AG04450 (cell line): ENCODE results near the gene SUPT20H. TPM values are rescaled to one million over a fixed set of nuclear protein-coding genes. Genes with fewer than 3 reads are reported as not detected.

Source experiments
- CTCF ChIA-PET: fragments of 300-600, 350-600 bp; formaldehyde crosslinking; extraction: SDS; loops from one replicate; lab custom pipeline; 2022; ENCODE audit warnings: antibody characterized with exemption, inconsistent platforms; lab: Charles Lee
- POLR2A ChIA-PET: fragments of 350-600 bp; formaldehyde crosslinking; extraction: SDS; loops from one replicate; lab custom pipeline; 2021; ENCODE audit warnings: antibody characterized with exemption, inconsistent platforms; lab: Yijun Ruan, JAX
- DNase-seq: peaks from one replicate; pipeline ENCODE4 v3.0.0-alpha.2; 2011; ENCODE audit warnings: low read depth, low spot score
- H3K27ac ChIP-seq: one replicate; pipeline ENCODE4 v1.5.1; 2012; ENCODE audit warnings: low read depth, low read length, control low read depth
- H3K27me3 ChIP-seq: one replicate; pipeline ENCODE4 v1.6.0; 2012; ENCODE audit warnings: low read length; ENCODE audit not compliant: control insufficient read depth, insufficient read depth
- H3K4me3 ChIP-seq: 2 replicates; pipeline ENCODE4 v1.5.1; 2011; ENCODE audit warnings: mild to moderate bottlenecking, low read depth, low read length, control low read depth
- H3K9me3 ChIP-seq: 2 replicates; pipeline ENCODE4 v1.5.1; 2012; ENCODE audit warnings: low read length; ENCODE audit not compliant: control insufficient read depth, insufficient read depth
- polyA minus RNA-seq: library from RNA; depleted of rRNA, polyadenylated mRNA; stranded (reverse); fragments of >200 nt; gene quantifications from 2 replicates; pipeline ENCODE4 v1.2.3, GENCODE V29; 2011; rRNA and poly(A)+ RNA removed
- polyA plus RNA-seq: library from polyadenylated mRNA; depleted of rRNA; stranded (reverse); fragments of >200 nt; gene quantifications from 2 replicates; pipeline ENCODE4 v1.2.3, GENCODE V29; 2011; rRNA removed
- TF ChIP-seq, protein P1 (sequence below): IDR thresholded peaks from 2 replicates; pipeline ENCODE4 v1.5.1; 2011; ENCODE audit warnings: low read depth, low read length, control low read depth, inconsistent platforms

SUPT20H gene
- polyA plus RNA-seq = 66.7 and 80.6 TPM in 2 replicates
- 54.2 and 79.0 TPM in 2 replicates for polyA minus RNA-seq

DNA sequence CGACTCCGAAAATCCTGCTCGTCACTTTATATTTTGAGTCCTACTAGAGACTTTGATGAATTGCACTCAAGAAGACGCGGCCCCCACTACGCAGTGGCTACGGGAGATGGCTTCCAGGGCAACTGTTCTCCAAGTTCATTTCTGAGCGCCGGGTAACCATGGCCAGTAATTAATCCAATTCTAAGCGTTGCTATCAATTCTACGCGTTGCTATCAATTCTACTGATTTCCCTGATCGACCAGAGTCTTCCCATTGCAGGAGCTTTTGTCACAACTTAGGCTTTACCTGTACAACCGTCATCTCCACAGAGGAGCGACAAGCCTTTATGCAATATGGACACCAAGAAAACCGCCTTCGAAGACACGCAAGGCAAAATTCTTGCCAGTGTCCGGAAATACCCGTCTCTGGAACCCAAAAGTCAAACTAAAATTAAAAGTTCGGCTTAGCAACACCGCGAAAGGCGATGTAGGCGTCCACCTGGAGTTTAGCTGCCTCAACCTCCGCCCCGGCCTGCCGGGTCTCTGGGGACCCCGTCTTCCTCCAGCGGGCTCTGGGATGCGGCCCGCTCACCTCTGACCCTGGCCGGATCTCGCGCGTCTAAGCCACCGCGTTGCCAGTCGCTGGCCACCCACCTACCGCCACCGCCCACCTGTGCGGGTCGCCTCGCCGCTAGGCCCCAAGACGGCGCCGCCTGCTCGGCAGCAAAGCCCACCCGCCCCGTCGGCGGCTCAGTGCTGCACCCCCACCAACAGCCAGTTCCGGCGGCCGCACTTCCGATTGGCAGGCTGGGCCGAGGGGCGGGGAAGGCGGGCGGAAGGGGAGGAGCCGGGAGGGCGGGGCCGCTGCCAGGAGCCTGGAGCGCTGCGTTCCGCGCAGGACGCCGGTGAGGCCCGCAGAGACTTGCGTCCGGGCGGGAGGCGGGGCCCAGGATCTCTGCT lies at the start of gene SUPT20H:
TSS of gene SUPT20H (minus strand) at position 779 of the 938 bp plus-strand sequence. CDS start 8,198 bp downstream, outside the sequence.
- POLR2A ChIA-PET = interaction anchor here (0.9 kb wide), 1 partner anchor 42 kb away, joined by 3 read pairs; no protein-coding TSS in a partner anchor
- peak; percentile 64 for DNase-seq
- CTCF ChIA-PET = interaction anchor here (0.9 to 1.2 kb wide), 2 partner anchors 59 to 544 kb away, joined by 3 to 5 read pairs; no protein-coding TSS in a partner anchor
- no peaks in the 10 kb centered on the region for H3K27me3 ChIP-seq
- H3K4me3 ChIP-seq = peak within 1 kb of the TSS; percentile 85
- H3K27ac ChIP-seq = peak within 1 kb of the TSS; percentile 83
- no peaks in the 10 kb centered on the region for H3K9me3 ChIP-seq
- TF ChIP-seq, protein P1, sequence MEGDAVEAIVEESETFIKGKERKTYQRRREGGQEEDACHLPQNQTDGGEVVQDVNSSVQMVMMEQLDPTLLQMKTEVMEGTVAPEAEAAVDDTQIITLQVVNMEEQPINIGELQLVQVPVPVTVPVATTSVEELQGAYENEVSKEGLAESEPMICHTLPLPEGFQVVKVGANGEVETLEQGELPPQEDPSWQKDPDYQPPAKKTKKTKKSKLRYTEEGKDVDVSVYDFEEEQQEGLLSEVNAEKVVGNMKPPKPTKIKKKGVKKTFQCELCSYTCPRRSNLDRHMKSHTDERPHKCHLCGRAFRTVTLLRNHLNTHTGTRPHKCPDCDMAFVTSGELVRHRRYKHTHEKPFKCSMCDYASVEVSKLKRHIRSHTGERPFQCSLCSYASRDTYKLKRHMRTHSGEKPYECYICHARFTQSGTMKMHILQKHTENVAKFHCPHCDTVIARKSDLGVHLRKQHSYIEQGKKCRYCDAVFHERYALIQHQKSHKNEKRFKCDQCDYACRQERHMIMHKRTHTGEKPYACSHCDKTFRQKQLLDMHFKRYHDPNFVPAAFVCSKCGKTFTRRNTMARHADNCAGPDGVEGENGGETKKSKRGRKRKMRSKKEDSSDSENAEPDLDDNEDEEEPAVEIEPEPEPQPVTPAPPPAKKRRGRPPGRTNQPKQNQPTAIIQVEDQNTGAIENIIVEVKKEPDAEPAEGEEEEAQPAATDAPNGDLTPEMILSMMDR = no peak

DNA sequence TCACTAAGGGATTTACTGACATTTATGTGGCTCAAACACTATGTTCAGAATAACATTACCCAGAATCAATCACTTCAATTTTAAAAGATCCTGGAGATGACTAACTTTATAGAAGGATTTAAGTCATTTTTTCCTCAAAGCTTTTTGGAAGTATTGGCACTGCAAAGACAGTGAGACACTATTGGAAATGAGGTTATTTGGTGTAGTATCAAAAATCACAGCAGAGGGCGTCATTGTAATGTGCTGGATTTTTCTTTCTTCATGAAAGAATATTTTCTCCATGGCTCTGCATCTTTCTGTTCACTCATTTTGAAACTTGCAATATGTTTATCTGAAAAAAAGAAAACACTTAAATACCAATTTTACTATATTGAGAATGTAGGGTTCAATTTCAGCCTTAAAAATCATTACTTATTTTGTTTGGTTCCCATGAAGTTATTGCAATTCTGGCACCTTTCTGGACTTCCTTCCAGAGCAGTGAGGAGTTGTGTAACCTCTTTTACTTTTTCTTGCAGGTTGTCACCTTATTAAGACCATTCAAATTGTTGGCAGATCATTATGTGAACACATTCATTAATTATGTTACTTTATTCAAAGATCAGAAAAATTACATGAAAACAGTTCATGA lies 49.7 kb upstream of the SUPT20H start:
- ChIA-PET POLR2A (no interaction called here), CTCF (interaction anchor here (0.6 to 6.0 kb wide), 7 partner anchors 311 to 495 kb away, joined by 3 to 69 read pairs (median 4); partner anchors contain the start of gene POSTN)
- DNase-seq = peak; percentile 10
- H3K4me3 ChIP-seq = no peak overlapping the region
- TF ChIP-seq, protein P1 = peak; percentile 77
- peaks cover 7% of the 10 kb centered on the region for H3K9me3 ChIP-seq
- H3K27ac ChIP-seq = no peak overlapping the region
- H3K27me3 ChIP-seq = no peaks in the 10 kb centered on the region

DNA sequence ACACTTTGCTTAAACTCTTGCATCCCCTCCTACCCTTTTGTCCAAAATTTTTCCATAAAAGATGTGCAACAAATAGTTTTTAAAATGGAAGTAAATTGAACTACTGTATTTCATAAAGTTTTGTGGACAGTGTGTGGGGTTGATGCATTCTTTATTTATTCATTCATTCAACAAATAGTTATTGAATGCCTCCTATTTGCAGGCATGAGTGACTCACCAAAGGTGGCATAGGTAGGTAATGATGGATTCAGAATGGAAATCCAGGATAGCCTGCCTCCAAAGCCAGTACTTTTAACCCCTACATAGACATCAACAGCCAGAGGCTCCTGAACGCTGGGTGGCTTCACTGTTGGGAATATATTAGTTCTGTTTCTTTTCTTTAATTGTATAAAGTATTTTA lies 48.4 kb upstream of the SUPT20H start:
- Histone ChIP-seq H3K27ac (no peak overlapping the region), H3K4me3 (no peak overlapping the region), H3K27me3 (no peaks in the 10 kb centered on the region), H3K9me3 (peaks cover 7% of the 10 kb centered on the region)
- TF ChIP-seq, protein P1 = no peak
- no peak for DNase-seq
- CTCF ChIA-PET = interaction anchor here (2.6 to 6.0 kb wide), 2 partner anchors 491 to 496 kb away, joined by 20 to 69 read pairs; partner anchors contain the start of gene POSTN
- POLR2A ChIA-PET = no interaction called here

DNA sequence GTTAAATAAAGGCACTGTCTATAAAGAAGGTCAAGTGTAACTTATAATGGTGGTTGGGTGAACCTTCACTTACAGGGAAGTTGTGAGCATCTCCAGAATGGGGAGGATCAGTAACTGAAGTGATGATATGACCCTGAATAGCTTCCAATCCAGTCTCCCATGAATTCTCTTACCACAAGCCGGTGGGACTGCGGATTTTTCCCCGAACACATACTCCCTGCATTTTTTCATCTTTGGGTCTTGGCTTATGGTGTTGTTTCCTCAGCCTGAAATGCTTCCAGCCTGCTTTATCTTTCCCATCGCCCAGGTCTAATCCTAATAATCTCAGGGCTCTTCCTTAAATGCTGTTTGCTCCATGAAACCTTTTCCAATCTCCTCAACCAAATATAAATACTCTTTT lies 48.0 kb upstream of the SUPT20H start:
- H3K4me3 ChIP-seq = no peak overlapping the region
- H3K27me3 ChIP-seq = no peaks in the 10 kb centered on the region
- TF ChIP-seq, protein P1 = no peak
- ChIA-PET POLR2A (no interaction called here), CTCF (interaction anchor here (2.6 to 6.0 kb wide), 2 partner anchors 492 to 496 kb away, joined by 20 to 69 read pairs; partner anchors contain the start of gene POSTN)
- no peak overlapping the region for H3K27ac ChIP-seq
- peaks cover 7% of the 10 kb centered on the region for H3K9me3 ChIP-seq
- DNase-seq = no peak
